PC-3 (cell line): ENCODE results near the gene ABCA5. TPM values are rescaled to one million over a fixed set of nuclear protein-coding genes. Genes with fewer than 3 reads are reported as not detected.

ENCODE experiments used
- total RNA-seq: library from RNA; depleted of rRNA; stranded (reverse); fragments of >200 nt; gene quantifications from 2 replicates; pipeline ENCODE4 v1.2.3, GENCODE V29; 2014; rRNA removed

The ABCA5 gene
- total RNA-seq, 1 experiment from 2014 or later: 7.0 TPM

Other genes with a start within 250 kb of the ABCA5 start
- gene ABCA6, start 185.2 kb downstream of the ABCA5 start, total RNA-seq: not detected in 2 replicates
- gene ABCA10, start 98.3 kb downstream of the ABCA5 start, total RNA-seq: 0.12 and 0.47 TPM in 2 replicates
- gene MAP2K6, start 87.6 kb upstream of the ABCA5 start, total RNA-seq: 8.4 and 12.2 TPM in 2 replicates